ENCODE results near the gene CDK19.
"Not testable (repeated sequence)": the region's sequence is repeated elsewhere in the genome, so short reads cannot be mapped to it uniquely, and the experiment has no call there.

CDK19 gene

GRCh38 chr6:110768057-110768456, 47.2 kb downstream of the CDK19 start:
- no peaks in the 10 kb centered on the region for H3K27me3 ChIP-seq (replicated peaks; ENCODE audit: control insufficient read depth, insufficient read depth, low read length, poor library complexity, severe bottlenecking)
- no peak overlapping the region for H3K4me3 ChIP-seq (ENCODE audit: insufficient read depth, low read depth, low read length, poor library complexity, severe bottlenecking)
- H3K4me1 ChIP-seq (ENCODE audit: control insufficient read depth, insufficient read depth, low read length, poor library complexity, severe bottlenecking): no peaks in the 10 kb centered on the region
- H3K9me3 ChIP-seq (ENCODE audit: control insufficient read depth, low read length): no peaks in the 10 kb centered on the region
- H3K36me3 ChIP-seq (ENCODE audit: control insufficient read depth, insufficient read depth, low read length): peaks cover 5% of the 10 kb centered on the region
- no peak overlapping the region for H3K27ac ChIP-seq (ENCODE audit: insufficient read depth, low read length, poor library complexity, severe bottlenecking)
- DNase-seq: no peak

DNA sequence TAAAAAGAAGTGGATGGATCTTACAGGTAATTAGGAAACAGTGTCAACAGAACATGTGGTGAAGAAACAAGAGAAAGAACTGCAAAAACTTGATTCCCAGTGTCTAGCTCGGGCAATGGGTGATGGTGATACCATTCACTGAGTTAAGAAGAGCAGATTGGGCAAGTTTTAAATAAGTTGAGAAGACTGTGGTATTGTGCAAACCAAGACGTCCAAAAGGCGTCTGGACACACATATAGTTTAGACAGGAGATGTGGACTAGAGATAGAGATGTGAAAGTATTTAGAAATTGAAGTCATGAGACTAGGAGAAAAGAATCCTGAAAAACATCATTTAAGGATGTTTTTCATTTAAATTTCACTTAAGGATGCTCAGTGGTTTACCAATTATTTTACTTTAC, 53.9 kb downstream of the CDK19 start:
- Histone ChIP-seq H3K27me3 (replicated peaks; ENCODE audit: control insufficient read depth, insufficient read depth, low read length, poor library complexity, severe bottlenecking) (no peaks in the 10 kb centered on the region), H3K36me3 (ENCODE audit: control insufficient read depth, insufficient read depth, low read length) (peaks cover 4% of the 10 kb centered on the region), H3K9me3 (ENCODE audit: control insufficient read depth, low read length) (no peaks in the 10 kb centered on the region), H3K27ac (ENCODE audit: insufficient read depth, low read length, poor library complexity, severe bottlenecking) (no peak overlapping the region), H3K4me3 (ENCODE audit: insufficient read depth, low read depth, low read length, poor library complexity, severe bottlenecking) (no peak overlapping the region), H3K4me1 (ENCODE audit: control insufficient read depth, insufficient read depth, low read length, poor library complexity, severe bottlenecking) (no peaks in the 10 kb centered on the region)
- DNase-seq: no peak

GRCh38 chr6:110760589-110760988, 54.7 kb downstream of the CDK19 start:
- H3K36me3 ChIP-seq (ENCODE audit: control insufficient read depth, insufficient read depth, low read length): no peaks in the 10 kb centered on the region
- H3K27me3 ChIP-seq (replicated peaks; ENCODE audit: control insufficient read depth, insufficient read depth, low read length, poor library complexity, severe bottlenecking): no peaks in the 10 kb centered on the region
- H3K9me3 ChIP-seq (ENCODE audit: control insufficient read depth, low read length): no peaks in the 10 kb centered on the region
- H3K4me1 ChIP-seq (ENCODE audit: control insufficient read depth, insufficient read depth, low read length, poor library complexity, severe bottlenecking): no peaks in the 10 kb centered on the region
- H3K27ac ChIP-seq (ENCODE audit: insufficient read depth, low read length, poor library complexity, severe bottlenecking): no peak overlapping the region
- no peak overlapping the region for H3K4me3 ChIP-seq (ENCODE audit: insufficient read depth, low read depth, low read length, poor library complexity, severe bottlenecking)
- DNase-seq: no peak

GRCh38 chr6:110760098-110760497, 55.2 kb downstream of the CDK19 start:
- H3K27ac ChIP-seq (ENCODE audit: insufficient read depth, low read length, poor library complexity, severe bottlenecking); H3K9me3 ChIP-seq (ENCODE audit: control insufficient read depth, low read length); DNase-seq; H3K4me3 ChIP-seq (ENCODE audit: insufficient read depth, low read depth, low read length, poor library complexity, severe bottlenecking); H3K4me1 ChIP-seq (ENCODE audit: control insufficient read depth, insufficient read depth, low read length, poor library complexity, severe bottlenecking); H3K27me3 ChIP-seq (replicated peaks; ENCODE audit: control insufficient read depth, insufficient read depth, low read length, poor library complexity, severe bottlenecking); H3K36me3 ChIP-seq (ENCODE audit: control insufficient read depth, insufficient read depth, low read length): not testable (repeated sequence)

DNA sequence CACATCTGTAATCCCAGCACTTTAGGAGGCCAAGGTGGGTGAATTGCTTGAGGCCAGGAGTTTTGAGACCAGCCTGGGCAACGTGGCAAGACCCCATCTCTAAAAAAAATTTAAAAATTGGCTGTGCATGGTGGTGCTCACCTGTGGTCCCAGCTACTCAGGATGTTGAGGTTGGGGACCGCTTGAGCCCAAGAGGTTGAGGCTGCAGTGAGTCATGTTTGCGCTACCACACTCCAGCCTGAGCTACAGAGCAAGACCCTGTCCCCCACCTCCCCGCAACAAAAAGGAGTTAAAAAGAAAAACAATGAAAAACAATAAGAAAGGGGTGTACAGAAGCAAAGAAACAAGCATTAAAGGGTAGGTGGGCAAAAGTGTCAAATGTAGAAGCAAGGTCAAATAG, 57.3 kb downstream of the CDK19 start:
- Histone ChIP-seq H3K9me3 (ENCODE audit: control insufficient read depth, low read length) (no peaks in the 10 kb centered on the region), H3K4me3 (ENCODE audit: insufficient read depth, low read depth, low read length, poor library complexity, severe bottlenecking) (no peak overlapping the region), H3K4me1 (ENCODE audit: control insufficient read depth, insufficient read depth, low read length, poor library complexity, severe bottlenecking) (no peaks in the 10 kb centered on the region), H3K36me3 (ENCODE audit: control insufficient read depth, insufficient read depth, low read length) (no peaks in the 10 kb centered on the region), H3K27me3 (replicated peaks; ENCODE audit: control insufficient read depth, insufficient read depth, low read length, poor library complexity, severe bottlenecking) (no peaks in the 10 kb centered on the region), H3K27ac (ENCODE audit: insufficient read depth, low read length, poor library complexity, severe bottlenecking) (no peak overlapping the region)
- no peak for DNase-seq

DNA sequence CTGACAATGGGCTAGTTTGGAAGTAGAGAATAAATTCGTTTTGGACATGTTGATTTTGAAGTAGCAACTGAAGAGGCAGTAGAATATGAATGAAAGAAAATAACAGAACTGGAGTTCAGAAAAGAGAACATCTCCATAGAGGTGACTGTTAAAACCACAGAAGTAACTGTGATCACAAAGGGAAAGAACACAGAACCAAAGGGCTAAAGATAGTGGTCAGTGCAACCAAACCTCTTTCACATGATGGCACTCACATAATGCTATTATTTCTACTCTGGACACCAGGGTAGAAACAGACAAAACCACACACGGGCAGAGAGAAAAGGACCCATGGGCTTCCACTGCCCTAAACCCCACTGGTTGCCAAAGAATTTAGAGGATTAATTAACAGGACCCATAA, 58.5 kb downstream of the CDK19 start:
- H3K27ac ChIP-seq (ENCODE audit: insufficient read depth, low read length, poor library complexity, severe bottlenecking): no peak overlapping the region
- no peaks in the 10 kb centered on the region for H3K9me3 ChIP-seq (ENCODE audit: control insufficient read depth, low read length)
- H3K27me3 ChIP-seq (replicated peaks; ENCODE audit: control insufficient read depth, insufficient read depth, low read length, poor library complexity, severe bottlenecking): no peaks in the 10 kb centered on the region
- H3K4me1 ChIP-seq (ENCODE audit: control insufficient read depth, insufficient read depth, low read length, poor library complexity, severe bottlenecking): no peaks in the 10 kb centered on the region
- no peak for DNase-seq
- H3K4me3 ChIP-seq (ENCODE audit: insufficient read depth, low read depth, low read length, poor library complexity, severe bottlenecking): no peak overlapping the region
- no peaks in the 10 kb centered on the region for H3K36me3 ChIP-seq (ENCODE audit: control insufficient read depth, insufficient read depth, low read length)

DNA sequence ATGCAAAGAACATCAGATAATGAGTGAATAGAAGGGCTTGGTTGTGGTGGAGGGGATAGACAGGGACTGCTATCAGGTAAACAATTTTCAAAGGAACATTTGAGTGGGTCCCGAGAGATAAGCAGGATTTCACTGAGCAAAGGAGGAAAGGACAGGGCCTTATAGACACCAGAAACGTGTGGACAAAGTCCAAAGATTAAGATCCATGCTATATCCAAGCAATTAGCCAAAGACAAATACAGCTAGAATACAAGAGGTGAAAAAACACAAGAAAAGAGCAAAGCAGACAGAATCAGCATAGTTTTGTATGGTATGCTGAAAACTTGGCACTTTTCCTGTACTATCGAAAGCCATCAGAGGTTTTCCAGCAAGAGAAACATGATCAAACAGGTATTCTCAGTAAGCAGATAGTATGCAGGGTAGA, 59.8 kb downstream of the CDK19 start:
- no peak overlapping the region for H3K4me3 ChIP-seq (ENCODE audit: insufficient read depth, low read depth, low read length, poor library complexity, severe bottlenecking)
- H3K27ac ChIP-seq (ENCODE audit: insufficient read depth, low read length, poor library complexity, severe bottlenecking): no peak overlapping the region
- H3K4me1 ChIP-seq (ENCODE audit: control insufficient read depth, insufficient read depth, low read length, poor library complexity, severe bottlenecking): no peaks in the 10 kb centered on the region
- no peak for DNase-seq
- no peaks in the 10 kb centered on the region for H3K27me3 ChIP-seq (replicated peaks; ENCODE audit: control insufficient read depth, insufficient read depth, low read length, poor library complexity, severe bottlenecking)
- H3K36me3 ChIP-seq (ENCODE audit: control insufficient read depth, insufficient read depth, low read length): no peaks in the 10 kb centered on the region
- H3K9me3 ChIP-seq (ENCODE audit: control insufficient read depth, low read length): no peaks in the 10 kb centered on the region

- not testable (repeated sequence) for H3K4me1 ChIP-seq (ENCODE audit: control insufficient read depth, insufficient read depth, low read length, poor library complexity, severe bottlenecking); H3K9me3 ChIP-seq (ENCODE audit: control insufficient read depth, low read length); H3K4me3 ChIP-seq (ENCODE audit: insufficient read depth, low read depth, low read length, poor library complexity, severe bottlenecking); H3K27ac ChIP-seq (ENCODE audit: insufficient read depth, low read length, poor library complexity, severe bottlenecking); H3K36me3 ChIP-seq (ENCODE audit: control insufficient read depth, insufficient read depth, low read length); H3K27me3 ChIP-seq (replicated peaks; ENCODE audit: control insufficient read depth, insufficient read depth, low read length, poor library complexity, severe bottlenecking); DNase-seq
Observed at GRCh38 chr6:110753936-110754668, 61.2 kb downstream of the CDK19 start.

DNA sequence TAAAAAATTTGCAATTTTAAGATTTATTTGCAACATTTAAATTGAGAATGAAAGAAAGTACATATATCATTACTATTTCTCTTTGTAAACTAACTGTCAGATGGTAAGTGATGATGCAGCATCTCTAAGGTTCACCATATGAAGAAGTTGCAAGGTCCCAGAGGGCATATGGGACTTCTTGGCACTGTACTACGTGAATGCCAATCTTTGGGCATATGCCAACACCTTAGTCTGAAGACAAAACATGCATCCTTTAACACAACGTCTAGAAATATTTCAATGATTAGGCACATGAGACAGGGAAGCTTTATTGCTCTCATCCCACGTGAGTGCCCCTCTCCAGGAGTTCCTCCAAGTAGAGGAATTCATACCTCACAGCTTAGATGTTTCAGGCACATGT, 66.8 kb downstream of the CDK19 start:
- H3K4me1 ChIP-seq (ENCODE audit: control insufficient read depth, insufficient read depth, low read length, poor library complexity, severe bottlenecking): no peaks in the 10 kb centered on the region
- H3K9me3 ChIP-seq (ENCODE audit: control insufficient read depth, low read length): no peaks in the 10 kb centered on the region
- no peak overlapping the region for H3K27ac ChIP-seq (ENCODE audit: insufficient read depth, low read length, poor library complexity, severe bottlenecking)
- no peaks in the 10 kb centered on the region for H3K27me3 ChIP-seq (replicated peaks; ENCODE audit: control insufficient read depth, insufficient read depth, low read length, poor library complexity, severe bottlenecking)
- no peaks in the 10 kb centered on the region for H3K36me3 ChIP-seq (ENCODE audit: control insufficient read depth, insufficient read depth, low read length)
- H3K4me3 ChIP-seq (ENCODE audit: insufficient read depth, low read depth, low read length, poor library complexity, severe bottlenecking): no peak overlapping the region
- DNase-seq: no peak

DNA sequence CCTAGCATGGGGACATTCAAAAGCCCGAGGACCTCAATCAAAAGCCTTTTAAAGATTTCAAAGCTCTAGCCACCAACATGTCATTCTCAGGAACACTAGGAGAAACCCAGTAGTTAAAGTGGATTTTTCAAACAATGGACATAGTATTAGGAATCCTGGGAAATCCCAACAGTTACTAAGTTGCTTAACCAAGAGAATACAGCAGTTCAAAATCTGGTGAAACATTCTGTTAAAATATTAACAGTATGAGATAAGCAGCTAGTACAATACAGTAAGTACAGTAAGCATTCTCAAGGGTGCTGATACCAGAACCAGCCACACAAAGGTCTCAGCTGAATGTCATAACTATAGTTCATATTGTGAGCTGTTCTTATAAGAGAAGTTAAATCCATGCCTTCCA, 68.6 kb downstream of the CDK19 start:
- no peak for DNase-seq
- no peaks in the 10 kb centered on the region for H3K27me3 ChIP-seq (replicated peaks; ENCODE audit: control insufficient read depth, insufficient read depth, low read length, poor library complexity, severe bottlenecking)
- no peak overlapping the region for H3K4me3 ChIP-seq (ENCODE audit: insufficient read depth, low read depth, low read length, poor library complexity, severe bottlenecking)
- peaks cover 7% of the 10 kb centered on the region for H3K9me3 ChIP-seq (ENCODE audit: control insufficient read depth, low read length)
- H3K27ac ChIP-seq (ENCODE audit: insufficient read depth, low read length, poor library complexity, severe bottlenecking): no peak overlapping the region
- H3K36me3 ChIP-seq (ENCODE audit: control insufficient read depth, insufficient read depth, low read length): peaks cover 4% of the 10 kb centered on the region
- no peaks in the 10 kb centered on the region for H3K4me1 ChIP-seq (ENCODE audit: control insufficient read depth, insufficient read depth, low read length, poor library complexity, severe bottlenecking)
